GM23338 (cell line): ENCODE data around the gene GIPC1.

ENCODE experiments used
- CREB1 ChIP-seq: fragments of 250-450 bp; sonication (Bioruptor Pico); IDR thresholded peaks from 2 replicates; pipeline ENCODE4 v1.5.0; 2020; ENCODE audit warnings: low read depth, mild to moderate bottlenecking, moderate library complexity
- EZH2phosphoT487 ChIP-seq: fragments of 200-600 bp; sonication (generic); IDR thresholded peaks from one replicate; pipeline ENCODE4 v1.8.1; 2018; ENCODE audit warnings: antibody characterized with exemption; ENCODE audit not compliant: unreplicated experiment
- TF ChIP-seq, protein P1 (sequence below), 2 experiments: fragments of 200-600 bp in 1 of 2; sonication (generic) in 1 of 2; conservative IDR thresholded peaks; 2 replicates each; pipeline versions ENCODE4 v1.5.1 to v1.6.1; 2016 to 2017; ENCODE audit warnings: antibody characterized with exemption in 2 of 2, low read depth in 2 of 2, mild to moderate bottlenecking in 2 of 2, moderate library complexity in 1 of 2

DNA sequence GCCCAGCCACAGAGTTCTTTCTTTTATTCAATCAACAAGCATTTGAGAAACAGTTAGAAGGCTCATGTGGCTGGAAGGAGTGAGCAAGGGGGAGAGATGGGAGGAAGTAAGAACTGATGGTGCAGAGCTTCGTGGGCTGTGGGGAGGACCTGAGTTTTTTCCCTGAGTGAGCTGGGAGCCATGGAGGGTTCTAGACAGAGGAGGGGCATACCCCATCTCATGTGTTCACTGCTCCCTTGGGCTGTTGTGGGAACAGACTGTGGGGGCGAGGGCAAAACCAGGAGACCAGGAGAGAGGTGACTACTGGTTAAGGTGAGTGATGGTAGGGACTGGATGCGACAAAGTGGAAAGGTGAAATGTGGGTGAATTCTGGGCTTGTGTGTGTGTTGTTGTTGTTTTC lies 65.2 kb downstream of the GIPC1 start:
- TF ChIP-seq EZH2phosphoT487, result no peak
- TF ChIP-seq, protein P1, sequence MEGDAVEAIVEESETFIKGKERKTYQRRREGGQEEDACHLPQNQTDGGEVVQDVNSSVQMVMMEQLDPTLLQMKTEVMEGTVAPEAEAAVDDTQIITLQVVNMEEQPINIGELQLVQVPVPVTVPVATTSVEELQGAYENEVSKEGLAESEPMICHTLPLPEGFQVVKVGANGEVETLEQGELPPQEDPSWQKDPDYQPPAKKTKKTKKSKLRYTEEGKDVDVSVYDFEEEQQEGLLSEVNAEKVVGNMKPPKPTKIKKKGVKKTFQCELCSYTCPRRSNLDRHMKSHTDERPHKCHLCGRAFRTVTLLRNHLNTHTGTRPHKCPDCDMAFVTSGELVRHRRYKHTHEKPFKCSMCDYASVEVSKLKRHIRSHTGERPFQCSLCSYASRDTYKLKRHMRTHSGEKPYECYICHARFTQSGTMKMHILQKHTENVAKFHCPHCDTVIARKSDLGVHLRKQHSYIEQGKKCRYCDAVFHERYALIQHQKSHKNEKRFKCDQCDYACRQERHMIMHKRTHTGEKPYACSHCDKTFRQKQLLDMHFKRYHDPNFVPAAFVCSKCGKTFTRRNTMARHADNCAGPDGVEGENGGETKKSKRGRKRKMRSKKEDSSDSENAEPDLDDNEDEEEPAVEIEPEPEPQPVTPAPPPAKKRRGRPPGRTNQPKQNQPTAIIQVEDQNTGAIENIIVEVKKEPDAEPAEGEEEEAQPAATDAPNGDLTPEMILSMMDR (conservative IDR thresholded peaks at IDR 0.05; ENCODE audit: low read depth in 2 of 2), result no peak
- no peak for TF ChIP-seq CREB1
